Hepatocyte (in vitro differentiated cells): Measurements from ENCODE around the gene SLC8A1. TPM values are rescaled to one million over a fixed set of nuclear protein-coding genes. Genes with fewer than 3 reads are reported as not detected.

Source experiments
- DNase-seq: peaks from one replicate; pipeline ENCODE4 v3.0.0-alpha.2; 2016; ENCODE audit warnings: low spot score
- H2AFZ ChIP-seq: fragments of 200-600 bp; sonication (generic); 2 replicates; pipeline ENCODE4 v1.6.0; 2016; ENCODE audit warnings: antibody characterized with exemption, mild to moderate bottlenecking
- H3K27ac ChIP-seq: fragments of 200-600 bp; sonication (generic); 2 replicates; pipeline ENCODE4 v1.5.1; 2016; ENCODE audit warnings: mild to moderate bottlenecking
- H3K27me3 ChIP-seq: fragments of 200-600 bp; sonication (generic); 2 replicates; pipeline ENCODE4 v1.6.1; 2016
- H3K36me3 ChIP-seq: fragments of 200-600 bp; sonication (generic); replicated peaks from 2 replicates; pipeline ENCODE4 v1.5.1; 2016; ENCODE audit warnings: low read depth; ENCODE audit not compliant: insufficient read depth
- H3K4me1 ChIP-seq: fragments of 200-600 bp; sonication (generic); 2 replicates; pipeline ENCODE4 v1.5.1; 2016; ENCODE audit warnings: mild to moderate bottlenecking, moderate library complexity; ENCODE audit not compliant: insufficient read depth
- H3K4me2 ChIP-seq: fragments of 200-600 bp; sonication (generic); 2 replicates; pipeline ENCODE4 v1.6.0; 2016
- H3K4me3 ChIP-seq: fragments of 200-600 bp; sonication (generic); 2 replicates; pipeline ENCODE4 v1.5.1; 2016; ENCODE audit warnings: mild to moderate bottlenecking
- H3K79me2 ChIP-seq: fragments of 200-600 bp; sonication (generic); 2 replicates; pipeline ENCODE4 v1.6.0; 2017; ENCODE audit warnings: mild to moderate bottlenecking
- H3K9me2 ChIP-seq: fragments of 200-600 bp; sonication (generic); replicated peaks from 2 replicates; pipeline ENCODE4 v1.6.0; 2017; ENCODE audit warnings: mild to moderate bottlenecking; ENCODE audit not compliant: insufficient read depth
- H3K9me3 ChIP-seq: fragments of 200-600 bp; sonication (generic); 2 replicates; pipeline ENCODE4 v1.5.1; 2016; ENCODE audit warnings: low read depth, mild to moderate bottlenecking
- H4K20me1 ChIP-seq: fragments of 200-600 bp; sonication (generic); 2 replicates; pipeline ENCODE4 v1.6.0; 2016; ENCODE audit warnings: mild to moderate bottlenecking; ENCODE audit not compliant: insufficient read depth, poor library complexity, severe bottlenecking
- CTCF ChIP-seq: fragments of 200-600 bp; sonication (generic); IDR thresholded peaks from 2 replicates; pipeline ENCODE4 v1.5.1; 2016; ENCODE audit warnings: antibody characterized with exemption, mild to moderate bottlenecking; ENCODE audit not compliant: poor library complexity
- EZH2 ChIP-seq: fragments of 200-600 bp; sonication (generic); IDR thresholded peaks from 2 replicates; pipeline ENCODE4 v1.6.1; 2016; ENCODE audit warnings: antibody characterized with exemption, mild to moderate bottlenecking, borderline replicate concordance
- EZH2phosphoT487 ChIP-seq: fragments of 200-600 bp; sonication (generic); IDR thresholded peaks from one replicate; pipeline ENCODE4 v1.6.1; 2018; ENCODE audit warnings: antibody characterized with exemption, mild to moderate bottlenecking, low read depth, moderate library complexity; ENCODE audit not compliant: unreplicated experiment, severe bottlenecking
- WGBS: methylation state at CpG from one replicate; pipeline ENCODE4 v1.1.6; 2016; ENCODE audit warnings: low lambda C conversion rate; ENCODE audit errors: missing lambda C conversion rate; 5-methylcytosine and 5-hydroxymethylcytosine counted together
- polyA plus RNA-seq: library from polyadenylated mRNA; unstranded; fragments of >200 nt; fragmentation: Nextera tagmentation; extraction: Ambion mirVana; gene quantifications from 2 replicates; pipeline ENCODE4 v1.2.1, GENCODE V29; 2016
- total RNA-seq: library from RNA; depleted of rRNA; stranded (reverse); fragments of >200 nt; gene quantifications from 2 replicates; pipeline ENCODE4 v1.2.3, GENCODE V29; 2014

The SLC8A1 gene
- total and polyA plus RNA-seq, 2 experiments from 2014 or later: 2.2 to 8.9 TPM

DNA sequence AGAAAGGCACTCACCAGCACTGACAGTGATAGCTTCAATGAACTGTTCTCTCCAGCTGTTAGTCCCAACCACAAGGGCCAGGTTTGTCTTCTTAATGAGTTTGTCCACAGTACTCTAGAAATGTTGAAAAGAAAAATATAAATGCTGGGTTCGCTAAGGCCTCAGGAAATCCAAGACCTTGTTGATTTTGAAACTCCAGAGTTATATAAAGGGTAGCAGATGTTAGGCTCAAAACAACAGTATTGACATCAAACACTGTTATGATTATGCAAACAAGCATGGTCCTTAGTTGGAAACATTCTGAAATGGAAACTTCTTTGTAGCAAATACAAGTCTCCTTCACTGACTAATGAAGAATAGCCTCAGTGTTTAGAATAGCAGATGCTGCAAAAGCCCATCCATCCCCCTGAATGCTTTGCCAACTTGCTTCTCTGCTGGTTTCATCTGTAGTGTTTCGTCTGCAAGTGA, 291.1 kb downstream of the SLC8A1 start:
- TF ChIP-seq EZH2: no peak
- TF ChIP-seq CTCF: no peak
- no peak for TF ChIP-seq EZH2phosphoT487
- Histone ChIP-seq H4K20me1 (no peaks in the 10 kb centered on the region), H2AFZ (no peak overlapping the region), H3K27me3 (no peaks in the 10 kb centered on the region), H3K4me3 (no peak overlapping the region), H3K9me2 (no peaks in the 10 kb centered on the region), H3K4me1 (no peaks in the 10 kb centered on the region), H3K4me2 (no peak overlapping the region), H3K9me3 (no peaks in the 10 kb centered on the region), H3K79me2 (no peaks in the 10 kb centered on the region), H3K27ac (no peak overlapping the region), H3K36me3 (no peaks in the 10 kb centered on the region)
- WGBS: 65% methylated on average over 2 of the region's 2 CpGs
- DNase-seq: no peak

- H3K27ac ChIP-seq: no peak overlapping the region
- H4K20me1 ChIP-seq: no peaks in the 10 kb centered on the region
- H3K36me3 ChIP-seq: no peaks in the 10 kb centered on the region
- H3K4me1 ChIP-seq: no peaks in the 10 kb centered on the region
- H2AFZ ChIP-seq: no peak overlapping the region
- no peak overlapping the region for H3K4me3 ChIP-seq
- DNase-seq: no peak
- no peak overlapping the region for H3K4me2 ChIP-seq
- H3K79me2 ChIP-seq: no peaks in the 10 kb centered on the region
- H3K9me3 ChIP-seq: no peaks in the 10 kb centered on the region
- TF ChIP-seq CTCF (no peak), EZH2 (no peak), EZH2phosphoT487 (no peak)
- 95% methylated on average over 2 of the region's 2 CpGs for WGBS
- H3K9me2 ChIP-seq: no peaks in the 10 kb centered on the region
- H3K27me3 ChIP-seq: no peaks in the 10 kb centered on the region
Measured at GRCh38 chr2:40159333-40159732, 292.6 kb downstream of the SLC8A1 start.

DNA sequence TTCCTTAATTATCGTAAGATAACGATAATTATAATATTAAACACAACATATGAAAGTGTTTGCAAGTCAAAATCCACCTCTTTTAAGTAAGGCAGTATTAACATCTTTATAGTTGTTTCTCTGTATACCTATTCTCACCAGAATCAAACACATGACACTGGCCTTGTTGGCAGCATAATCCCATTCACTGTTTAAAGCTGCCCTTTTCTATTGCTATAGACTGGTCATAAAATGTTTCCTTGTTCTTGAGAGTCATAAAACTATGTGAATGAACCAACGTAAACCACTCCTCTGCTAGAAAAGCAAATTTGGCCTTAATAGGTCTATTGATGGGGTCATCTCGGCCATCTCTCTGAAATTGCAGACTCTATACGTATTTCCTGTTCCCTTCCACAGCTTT, 293.1 kb downstream of the SLC8A1 start:
- no peaks in the 10 kb centered on the region for H4K20me1 ChIP-seq
- H2AFZ ChIP-seq: no peak overlapping the region
- H3K36me3 ChIP-seq: no peaks in the 10 kb centered on the region
- TF ChIP-seq CTCF (no peak), EZH2phosphoT487 (no peak), EZH2 (no peak)
- no peak overlapping the region for H3K27ac ChIP-seq
- H3K9me2 ChIP-seq: no peaks in the 10 kb centered on the region
- no peak overlapping the region for H3K4me3 ChIP-seq
- no peaks in the 10 kb centered on the region for H3K9me3 ChIP-seq
- H3K27me3 ChIP-seq: no peaks in the 10 kb centered on the region
- WGBS: 77% methylated on average over 5 of the region's 5 CpGs
- H3K79me2 ChIP-seq: no peaks in the 10 kb centered on the region
- H3K4me1 ChIP-seq: no peaks in the 10 kb centered on the region
- DNase-seq: no peak
- H3K4me2 ChIP-seq: no peak overlapping the region

DNA sequence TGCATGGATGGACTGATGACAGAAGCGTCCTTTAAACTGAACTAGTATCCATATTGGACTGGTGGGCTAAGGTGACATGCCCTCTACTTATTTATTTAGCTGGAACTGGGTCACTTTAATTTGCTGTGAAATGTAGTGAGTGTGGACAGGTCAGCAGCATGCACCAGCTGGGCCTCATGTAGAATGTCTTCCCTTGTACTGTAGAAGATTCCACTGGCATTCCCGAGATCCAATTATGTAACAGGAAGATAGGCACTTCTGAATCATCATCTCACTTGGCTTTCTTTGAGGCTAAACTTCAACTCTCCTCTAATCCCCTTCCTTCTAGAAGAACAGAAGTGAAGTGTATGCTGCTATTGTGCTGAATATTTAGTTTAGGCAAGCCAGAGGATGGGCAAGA, 296.2 kb downstream of the SLC8A1 start:
- H3K4me3 ChIP-seq: no peak overlapping the region
- H3K27me3 ChIP-seq: no peaks in the 10 kb centered on the region
- no peaks in the 10 kb centered on the region for H3K79me2 ChIP-seq
- no peak overlapping the region for H3K4me2 ChIP-seq
- DNase-seq: no peak
- no peaks in the 10 kb centered on the region for H3K4me1 ChIP-seq
- H3K9me3 ChIP-seq: no peaks in the 10 kb centered on the region
- WGBS: 81% methylated on average over 2 of the region's 2 CpGs
- no peak overlapping the region for H2AFZ ChIP-seq
- no peak for TF ChIP-seq CTCF
- TF ChIP-seq EZH2phosphoT487: no peak
- no peak for TF ChIP-seq EZH2
- H4K20me1 ChIP-seq: no peaks in the 10 kb centered on the region
- H3K27ac ChIP-seq: no peak overlapping the region
- no peaks in the 10 kb centered on the region for H3K36me3 ChIP-seq
- no peaks in the 10 kb centered on the region for H3K9me2 ChIP-seq
